AG09319 (cell line): ENCODE measurements around the gene TCERG1L.

Experiments
- DNase-seq: peaks from one replicate; pipeline ENCODE4 v3.0.0-alpha.2; 2010; ENCODE audit warnings: low read depth; ENCODE audit errors: extremely low read depth
- TF ChIP-seq, protein P1 (sequence below): IDR thresholded peaks from 2 replicates; pipeline ENCODE4 v1.5.1; 2011; ENCODE audit warnings: low read depth, mild to moderate bottlenecking, inconsistent platforms, low read length, moderate library complexity

The TCERG1L gene

DNA sequence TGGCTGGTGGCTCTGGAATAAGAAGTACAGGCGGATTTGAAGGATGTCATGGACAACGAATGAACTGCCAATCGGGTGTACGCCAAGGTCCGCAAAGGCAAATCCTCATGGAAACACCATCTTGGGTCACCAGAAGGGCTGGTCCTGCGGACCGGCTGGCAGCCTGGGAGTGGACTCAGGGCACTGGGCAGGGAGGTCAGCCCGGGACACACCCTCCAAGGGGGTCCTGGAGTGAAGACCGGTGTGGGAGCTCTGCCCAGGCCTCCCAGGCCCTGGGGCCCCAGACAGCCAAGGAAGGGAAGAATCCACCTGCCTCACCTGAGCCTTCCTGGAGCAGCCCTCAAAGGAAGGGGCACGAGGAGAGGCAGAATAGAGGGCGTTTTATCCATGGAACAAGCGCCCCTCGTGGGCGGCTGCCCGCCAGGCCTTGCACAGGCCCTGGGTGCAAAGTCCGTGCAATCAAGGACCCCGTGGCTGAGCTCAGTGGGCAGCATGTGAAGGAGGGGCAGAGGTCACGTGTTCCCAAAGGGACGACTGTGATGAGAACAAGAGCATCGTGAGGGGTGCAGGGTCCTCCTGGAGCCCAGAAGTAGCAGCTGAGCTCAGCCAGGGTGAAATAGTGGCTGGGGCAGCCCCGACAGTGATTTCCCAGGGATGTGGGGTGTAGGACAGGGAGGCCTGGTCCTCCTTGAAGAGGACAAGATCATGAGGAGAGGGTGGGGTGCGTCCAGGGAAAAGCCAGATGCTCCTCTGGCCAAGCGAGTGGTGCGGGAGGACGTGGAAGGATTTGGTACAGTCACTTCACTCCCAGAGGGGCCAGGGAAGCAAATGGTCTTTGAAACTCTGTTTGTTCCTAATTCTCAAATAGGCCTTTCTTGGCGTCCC is 105.2 kb downstream of the TCERG1L start:
- TF ChIP-seq, protein P1, sequence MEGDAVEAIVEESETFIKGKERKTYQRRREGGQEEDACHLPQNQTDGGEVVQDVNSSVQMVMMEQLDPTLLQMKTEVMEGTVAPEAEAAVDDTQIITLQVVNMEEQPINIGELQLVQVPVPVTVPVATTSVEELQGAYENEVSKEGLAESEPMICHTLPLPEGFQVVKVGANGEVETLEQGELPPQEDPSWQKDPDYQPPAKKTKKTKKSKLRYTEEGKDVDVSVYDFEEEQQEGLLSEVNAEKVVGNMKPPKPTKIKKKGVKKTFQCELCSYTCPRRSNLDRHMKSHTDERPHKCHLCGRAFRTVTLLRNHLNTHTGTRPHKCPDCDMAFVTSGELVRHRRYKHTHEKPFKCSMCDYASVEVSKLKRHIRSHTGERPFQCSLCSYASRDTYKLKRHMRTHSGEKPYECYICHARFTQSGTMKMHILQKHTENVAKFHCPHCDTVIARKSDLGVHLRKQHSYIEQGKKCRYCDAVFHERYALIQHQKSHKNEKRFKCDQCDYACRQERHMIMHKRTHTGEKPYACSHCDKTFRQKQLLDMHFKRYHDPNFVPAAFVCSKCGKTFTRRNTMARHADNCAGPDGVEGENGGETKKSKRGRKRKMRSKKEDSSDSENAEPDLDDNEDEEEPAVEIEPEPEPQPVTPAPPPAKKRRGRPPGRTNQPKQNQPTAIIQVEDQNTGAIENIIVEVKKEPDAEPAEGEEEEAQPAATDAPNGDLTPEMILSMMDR, result no peak
- DNase-seq, result no peak

DNA sequence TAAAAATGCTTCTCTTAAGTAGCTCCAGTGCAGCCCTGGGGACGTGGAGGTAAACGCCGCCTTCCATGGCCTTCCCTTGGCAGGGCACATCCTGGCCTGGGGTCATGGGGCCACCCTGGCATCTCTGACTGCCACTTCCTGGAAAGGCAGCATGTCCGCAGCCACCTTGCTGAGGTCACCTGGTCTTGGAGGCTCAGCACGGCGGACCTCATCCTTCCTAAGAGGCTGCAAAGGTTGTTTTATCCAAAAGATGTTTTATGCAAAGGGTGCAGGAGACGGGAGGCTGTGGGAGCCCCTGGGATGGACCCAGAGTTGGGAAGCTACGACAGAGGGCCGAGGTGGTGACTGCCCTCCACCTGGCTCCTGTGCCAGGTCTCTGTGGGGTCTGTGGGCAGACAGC is 106.0 kb downstream of the TCERG1L start:
- TF ChIP-seq, protein P1, result no peak
- DNase-seq, result no peak

DNA sequence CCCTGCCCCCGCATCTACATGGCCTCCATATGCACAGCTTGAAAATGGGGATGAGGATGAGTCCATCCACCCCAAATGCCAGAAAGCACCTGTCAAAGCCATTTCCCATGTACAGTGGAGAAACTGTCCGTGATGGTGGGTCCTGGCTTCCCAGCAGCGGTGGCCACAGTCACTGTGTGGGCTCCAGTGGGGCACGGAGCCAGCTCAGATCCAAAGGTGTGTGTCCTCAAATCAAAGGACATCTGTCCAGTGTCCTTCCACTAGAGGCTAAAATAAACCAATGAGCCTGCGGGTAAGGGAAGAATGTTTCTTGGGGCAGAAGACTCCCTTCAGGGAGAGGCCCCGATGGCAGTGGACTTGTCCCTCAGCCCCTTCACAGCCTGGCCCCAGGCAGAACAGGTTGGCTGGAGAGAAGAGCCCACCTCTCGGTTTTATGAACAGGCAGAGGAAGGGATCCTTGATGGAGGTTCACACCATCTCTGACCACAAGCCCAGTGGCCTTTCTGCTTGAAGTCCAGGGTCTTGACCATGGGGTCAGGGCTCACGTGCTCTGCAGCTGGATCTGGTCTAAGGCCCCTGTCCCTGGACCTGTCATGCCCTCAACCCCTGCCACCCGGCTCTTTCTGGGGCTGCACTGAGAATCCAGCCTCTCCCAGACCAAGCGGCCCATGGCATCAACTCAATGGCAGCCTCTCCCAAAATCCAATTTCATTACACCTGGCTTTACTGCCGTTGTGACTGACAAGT is 106.9 kb downstream of the TCERG1L start:
- TF ChIP-seq, protein P1, result no peak
- no peak for DNase-seq

DNA sequence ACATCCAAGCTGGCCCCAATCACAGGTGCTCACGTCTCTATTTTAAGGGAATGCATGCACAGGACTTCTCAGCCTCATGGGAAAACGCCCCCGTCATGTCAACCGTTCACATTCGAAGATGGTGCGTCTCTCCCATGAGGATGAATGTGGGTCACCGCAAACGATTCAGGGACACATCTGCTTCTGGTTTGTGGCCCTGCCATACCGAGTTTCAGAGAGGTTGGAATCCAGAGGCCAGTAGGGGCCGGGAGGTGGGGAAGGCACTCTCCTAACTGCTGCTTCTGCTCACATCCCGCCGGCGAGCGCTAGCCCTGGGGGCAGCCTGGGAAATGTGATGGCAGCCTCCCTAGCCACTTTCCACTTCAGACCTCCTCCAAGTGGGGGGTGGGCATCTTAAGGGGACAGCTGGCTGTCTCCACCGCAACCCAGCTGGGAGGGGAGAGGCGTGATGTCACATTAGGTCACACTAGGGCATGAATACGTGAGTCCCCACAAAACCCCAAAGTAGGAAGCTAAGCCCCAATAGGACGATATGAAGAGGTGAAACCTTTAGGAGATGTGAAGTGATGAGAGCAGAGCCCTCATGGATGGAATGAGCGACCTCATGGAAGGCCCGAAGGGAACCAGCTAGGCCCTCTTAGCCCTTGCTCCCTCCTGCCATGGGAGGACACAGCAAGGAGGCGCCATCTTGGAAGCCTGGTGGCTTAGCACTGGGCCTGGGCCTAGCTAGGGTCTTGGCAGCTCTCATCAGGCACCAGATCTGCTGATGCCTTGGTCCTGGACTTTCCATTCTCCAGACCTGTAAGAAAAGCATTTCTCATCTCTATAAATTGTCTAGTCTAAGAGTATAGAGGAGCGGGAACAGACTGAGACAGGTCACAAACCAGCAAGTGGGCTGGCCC is 107.8 kb downstream of the TCERG1L start:
- no peak for DNase-seq
- TF ChIP-seq, protein P1, result no peak

DNA sequence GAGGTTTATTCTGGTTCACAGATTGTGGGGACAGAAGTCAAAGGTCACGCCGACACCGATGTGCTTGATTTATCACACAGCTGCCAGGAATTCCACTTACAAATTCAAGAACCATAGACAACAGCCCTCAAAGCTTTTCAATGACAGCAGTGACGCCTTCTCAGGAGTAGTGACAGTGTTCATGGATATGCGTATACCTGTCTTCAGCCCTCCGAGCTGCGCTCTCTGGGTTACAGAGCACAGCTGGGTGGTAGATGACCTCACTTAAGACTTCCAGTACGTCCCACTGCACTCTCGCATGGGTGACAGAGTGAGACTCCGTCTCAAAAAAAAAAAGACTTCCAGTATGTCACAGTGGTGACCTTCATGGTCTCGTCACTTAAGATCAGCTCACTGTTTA is 108.5 kb downstream of the TCERG1L start:
- DNase-seq, result no peak
- TF ChIP-seq, protein P1, result no peak

DNA sequence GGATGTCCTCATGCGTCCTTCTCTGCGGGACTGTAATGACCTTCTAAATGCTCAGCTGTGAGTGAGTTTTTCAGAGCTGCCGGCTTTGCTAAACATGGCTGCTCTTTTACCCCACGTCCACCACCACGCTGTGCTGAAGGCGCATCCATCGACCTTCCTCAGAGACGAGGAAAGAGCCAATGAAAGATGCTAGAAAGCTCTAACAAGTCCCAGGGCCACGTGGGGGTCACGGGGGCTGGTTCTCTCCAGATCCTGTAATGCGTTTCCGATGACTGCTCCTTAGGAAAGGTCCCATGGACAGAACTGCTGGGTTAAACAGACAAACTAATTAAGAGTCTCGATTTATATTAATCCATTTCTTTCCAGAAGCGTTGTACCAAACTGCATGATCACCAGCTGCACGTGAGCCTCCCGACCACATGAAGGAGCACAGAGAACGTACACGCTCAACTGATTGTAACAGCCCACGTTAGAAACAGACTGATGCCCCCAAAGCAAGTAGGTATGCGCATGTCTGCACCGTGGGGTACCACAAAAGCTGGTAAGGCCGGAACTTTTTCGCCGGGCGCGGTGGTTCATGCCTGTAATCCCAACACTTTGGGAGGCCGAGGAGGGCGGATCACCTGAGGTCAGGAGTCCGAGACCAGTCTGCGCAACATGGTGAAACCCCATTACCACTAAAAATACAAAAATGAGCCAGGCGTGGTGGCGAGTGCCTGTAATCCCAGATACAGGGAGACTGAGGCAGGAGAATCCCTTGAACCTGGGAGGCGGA is 109.6 kb downstream of the TCERG1L start:
- TF ChIP-seq, protein P1, result no peak
- DNase-seq, result no peak
